Subcutaneous abdominal adipose tissue (tissue), 5 donors: Measurements from ENCODE around the gene DCTPP1.
A peak's percentile ranks its signal among the peaks of the same experiment; 100 is the strongest.

ENCODE experiments used
- H3K27ac ChIP-seq: one replicate; pipeline ENCODE4 v1.7.0; 2013; ENCODE audit warnings: low read depth, mild to moderate bottlenecking, inconsistent platforms, low read length, moderate library complexity
- H3K27me3 ChIP-seq, 5 donors: one replicate each; pipeline ENCODE4 v1.7.0; 2013; ENCODE audit warnings: low read length in 5 of 5, inconsistent platforms in 1 of 5; ENCODE audit not compliant: control insufficient read depth in 5 of 5, insufficient read depth in 4 of 5
- H3K36me3 ChIP-seq, 5 donors: one replicate each; pipeline ENCODE4 v1.7.0; 2013; ENCODE audit warnings: low read length in 5 of 5; ENCODE audit not compliant: control insufficient read depth in 5 of 5, insufficient read depth in 5 of 5
- H3K4me1 ChIP-seq, 5 donors: one replicate each; pipeline ENCODE4 v1.7.0; 2013; ENCODE audit warnings: low read length in 5 of 5, mild to moderate bottlenecking in 3 of 5, moderate library complexity in 1 of 5; ENCODE audit not compliant: control insufficient read depth in 5 of 5, insufficient read depth in 5 of 5
- H3K4me3 ChIP-seq, 5 donors: one replicate each; pipeline ENCODE4 v1.7.0; 2013; ENCODE audit warnings: low read length in 5 of 5, low read depth in 1 of 5
- H3K9ac ChIP-seq, 5 donors: one replicate each; pipeline ENCODE4 v1.7.0; 2013; ENCODE audit warnings: low read length in 5 of 5, mild to moderate bottlenecking in 4 of 5, moderate library complexity in 3 of 5
- H3K9me3 ChIP-seq, 5 donors: one replicate each; pipeline ENCODE4 v1.7.0; 2013; ENCODE audit warnings: low read length in 5 of 5; ENCODE audit not compliant: control insufficient read depth in 5 of 5
- donor health status: healthy.
- donor health status: healthy.
- donor health status: healthy.
- donor health status: healthy.
- donor health status: healthy.

Gene DCTPP1

GRCh38 chr16:30377050-30377811 is 52.6 kb downstream of the DCTPP1 start:
- peak overlapping the region; percentile 98 for H3K27ac ChIP-seq

GRCh38 chr16:30376461-30376902 is 53.3 kb downstream of the DCTPP1 start:
- H3K36me3 ChIP-seq, result no peaks in the 10 kb centered on the region
- peaks cover 0 to 25% (median 18%) of the 10 kb centered on the region in 5 donors for H3K4me1 ChIP-seq
- no peak overlapping the region for H3K4me3 ChIP-seq
- peak overlapping the region; percentile 98 for H3K27ac ChIP-seq
- H3K9me3 ChIP-seq, result no peaks in the 10 kb centered on the region
- no peaks in the 10 kb centered on the region for H3K27me3 ChIP-seq
- no peak overlapping the region for H3K9ac ChIP-seq

More at GRCh38 chr16:30377050-30377811, 52.6 kb downstream of the DCTPP1 start:
- no peaks in the 10 kb centered on the region for H3K9me3 ChIP-seq
- H3K9ac ChIP-seq, result peak overlapping the region; percentile 3 to 96 (median 86)
- no peaks in the 10 kb centered on the region for H3K36me3 ChIP-seq
- peaks cover 0 to 24% (median 18%) of the 10 kb centered on the region in 5 donors for H3K4me1 ChIP-seq
- peak overlapping the region; percentile 48 to 87 (median 72) for H3K4me3 ChIP-seq
- no peaks in the 10 kb centered on the region for H3K27me3 ChIP-seq

GRCh38 chr16:30375864-30376263 is 54.0 kb downstream of the DCTPP1 start:
- Histone ChIP-seq H3K36me3 (no peaks in the 10 kb centered on the region), H3K4me1 (peaks cover 0 to 29% (median 23%) of the 10 kb centered on the region in 5 donors), H3K27me3 (no peaks in the 10 kb centered on the region), H3K27ac (no peak overlapping the region), H3K4me3 (no peak overlapping the region), H3K9ac (no peak overlapping the region), H3K9me3 (no peaks in the 10 kb centered on the region)

- Histone ChIP-seq H3K4me3 (no peak within 1 kb of the TSS), H3K27ac (no peak within 1 kb of the TSS), H3K9me3 (no peaks in the 10 kb centered on the region), H3K27me3 (no peaks in the 10 kb centered on the region), H3K4me1 (peaks cover 0 to 31% (median 25%) of the 10 kb centered on the region in 5 donors), H3K36me3 (no peaks in the 10 kb centered on the region), H3K9ac (no peak within 1 kb of the TSS)
Measured at GRCh38 chr16:30374538-30374937, 55.3 kb downstream of the DCTPP1 start, which contains the start of gene MYL11. MYL11 (plus strand) TSS chr16:30374802; CDS start chr16:30374858, 56 bp downstream.
